H9 (cell line): ENCODE results near the gene YEATS2. TPM values are rescaled to one million over a fixed set of nuclear protein-coding genes. Genes with fewer than 3 reads are reported as not detected.

ENCODE experiments used
- DNase-seq: peaks from one replicate; pipeline ENCODE4 v3.0.0-alpha.2; 2017
- H2AFZ ChIP-seq: one replicate; pipeline ENCODE4 v1.6.1; 2013; ENCODE audit warnings: mild to moderate bottlenecking, low read length, control low read depth, moderate library complexity
- H2AK5ac ChIP-seq: 2 replicates; pipeline ENCODE4 v1.6.1; 2013; ENCODE audit warnings: low read length, control low read depth, mixed read lengths; ENCODE audit not compliant: insufficient read length
- H2BK120ac ChIP-seq: one replicate; pipeline ENCODE4 v1.6.1; 2013; ENCODE audit warnings: low read depth, mild to moderate bottlenecking, low read length, control low read depth, inconsistent platforms; ENCODE audit not compliant: poor library complexity, severe bottlenecking
- H2BK12ac ChIP-seq: 2 replicates; pipeline ENCODE4 v1.6.1; 2013; ENCODE audit warnings: low read length, control low read depth, mixed read lengths, low read depth; ENCODE audit not compliant: insufficient read length
- H2BK15ac ChIP-seq: 2 replicates; pipeline ENCODE4 v1.6.1; 2013; ENCODE audit warnings: low read depth, low read length, control low read depth
- H2BK20ac ChIP-seq: one replicate; pipeline ENCODE4 v1.6.1; 2013; ENCODE audit warnings: low read depth, mild to moderate bottlenecking, low read length, control low read depth, inconsistent platforms; ENCODE audit not compliant: poor library complexity, severe bottlenecking
- H2BK5ac ChIP-seq: 2 replicates; pipeline ENCODE4 v1.6.1; 2013; ENCODE audit warnings: low read length, control low read depth, mixed read lengths; ENCODE audit not compliant: insufficient read length
- H3K14ac ChIP-seq: 2 replicates; pipeline ENCODE4 v1.6.1; 2013; ENCODE audit warnings: low read length, control low read depth; ENCODE audit not compliant: insufficient read depth
- H3K18ac ChIP-seq: 2 replicates; pipeline ENCODE4 v1.6.1; 2013; ENCODE audit warnings: low read depth, mild to moderate bottlenecking, mixed read lengths, low read length, control low read depth; ENCODE audit not compliant: insufficient read length
- H3K23ac ChIP-seq: 2 replicates; pipeline ENCODE4 v1.6.1; 2013; ENCODE audit warnings: low read length, control low read depth, mixed read lengths, low read depth; ENCODE audit not compliant: insufficient read length
- H3K23me2 ChIP-seq: 2 replicates; pipeline ENCODE4 v1.6.1; 2013; ENCODE audit warnings: low read depth, mild to moderate bottlenecking, mixed read lengths, low read length, control low read depth; ENCODE audit not compliant: insufficient read length, poor library complexity, severe bottlenecking
- H3K27ac ChIP-seq: 2 replicates; pipeline ENCODE4 v1.5.1; 2013; ENCODE audit warnings: low read length, control low read depth, mixed read lengths, low read depth; ENCODE audit not compliant: insufficient read length
- H3K27me3 ChIP-seq: 2 replicates; pipeline ENCODE4 v1.6.1; 2013; ENCODE audit warnings: low read length, control low read depth, inconsistent platforms; ENCODE audit not compliant: insufficient read depth
- H3K4ac ChIP-seq: 2 replicates; pipeline ENCODE4 v1.6.1; 2013; ENCODE audit warnings: low read depth, mild to moderate bottlenecking, control low read depth, inconsistent platforms, low read length, moderate library complexity
- H3K4me1 ChIP-seq: 2 replicates; pipeline ENCODE4 v1.6.1; 2013; ENCODE audit warnings: low read length, control low read depth, inconsistent platforms; ENCODE audit not compliant: insufficient read depth
- H3K4me2 ChIP-seq: 2 replicates; pipeline ENCODE4 v1.6.1; 2013; ENCODE audit warnings: low read length, control low read depth, mixed read lengths; ENCODE audit not compliant: insufficient read length, insufficient read depth
- H3K56ac ChIP-seq: 2 replicates; pipeline ENCODE4 v1.6.1; 2013; ENCODE audit warnings: low read depth, mild to moderate bottlenecking, mixed read lengths, low read length, control low read depth; ENCODE audit not compliant: insufficient read length
- H3K79me1 ChIP-seq: 2 replicates; pipeline ENCODE4 v1.6.1; 2013; ENCODE audit warnings: low read depth, mild to moderate bottlenecking, moderate library complexity, low read length, control low read depth, inconsistent platforms; ENCODE audit not compliant: insufficient read depth, poor library complexity, severe bottlenecking
- H3K79me2 ChIP-seq: 2 replicates; pipeline ENCODE4 v1.6.1; 2013; ENCODE audit warnings: low read length, control low read depth, inconsistent platforms; ENCODE audit not compliant: insufficient read depth
- H3K9ac ChIP-seq: 2 replicates; pipeline ENCODE4 v1.6.1; 2013; ENCODE audit warnings: low read length, control low read depth, mixed read lengths; ENCODE audit not compliant: insufficient read length; ENCODE audit errors: extremely low read depth
- H3K9me3 ChIP-seq: one replicate; pipeline ENCODE4 v1.6.1; 2013; ENCODE audit warnings: low read depth, low read length, inconsistent platforms; ENCODE audit not compliant: control insufficient read depth
- H3T11ph ChIP-seq: one replicate; pipeline ENCODE4 v1.6.1; 2013; ENCODE audit warnings: mild to moderate bottlenecking, low read length, control low read depth, inconsistent platforms
- H4K20me1 ChIP-seq: one replicate; pipeline ENCODE4 v1.6.1; 2013; ENCODE audit not compliant: control insufficient read depth, insufficient read length, insufficient read depth
- H4K5ac ChIP-seq: 2 replicates; pipeline ENCODE4 v1.6.1; 2013; ENCODE audit warnings: low read depth, mild to moderate bottlenecking, mixed read lengths, low read length, control low read depth; ENCODE audit not compliant: insufficient read length
- H4K8ac ChIP-seq: replicated peaks from 2 replicates; pipeline ENCODE4 v1.6.1; 2013; ENCODE audit warnings: low read length, control low read depth, mixed read lengths, low read depth; ENCODE audit not compliant: insufficient read length
- H4K91ac ChIP-seq: 2 replicates; pipeline ENCODE4 v1.6.1; 2013; ENCODE audit warnings: low read depth, mild to moderate bottlenecking, moderate library complexity, mixed read lengths, low read length, control low read depth; ENCODE audit not compliant: insufficient read length
- H3K27ac Mint-ChIP-seq, 3 experiments: 2 replicates in 2 of 3; 3 replicates in 1 of 3; pipeline ENCODE4 v1.8.0; 2020 to 2021; ENCODE audit warnings: mixed read lengths in 3 of 3, mild to moderate bottlenecking in 1 of 3, moderate library complexity in 1 of 3
- H3K27me3 Mint-ChIP-seq: 2 replicates; pipeline ENCODE4 v1.8.0; 2021; ENCODE audit warnings: low read depth, mild to moderate bottlenecking, moderate library complexity, mixed read lengths
- H3K36me3 Mint-ChIP-seq, 3 experiments: 2 replicates in 2 of 3; 3 replicates in 1 of 3; pipeline ENCODE4 v1.8.0; 2020 to 2021; ENCODE audit warnings: low read depth in 3 of 3, mixed read lengths in 3 of 3; ENCODE audit not compliant: insufficient read depth in 1 of 3
- H3K4me1 Mint-ChIP-seq, 2 experiments: 2 replicates each; pipeline ENCODE4 v1.8.0; 2020; ENCODE audit warnings: mixed read lengths in 2 of 2
- H3K4me3 Mint-ChIP-seq, 2 experiments: 2 replicates in 1 of 2; 3 replicates in 1 of 2; pipeline ENCODE4 v1.8.0; 2020 to 2021; ENCODE audit warnings: mild to moderate bottlenecking in 2 of 2, mixed read lengths in 2 of 2, moderate library complexity in 1 of 2
- H3K9me3 Mint-ChIP-seq, 2 experiments: 2 replicates in 1 of 2; 3 replicates in 1 of 2; pipeline ENCODE4 v1.8.0; 2020; ENCODE audit warnings: mild to moderate bottlenecking in 2 of 2, mixed read lengths in 2 of 2, moderate library complexity in 1 of 2
- WGBS: extraction: QIAGEN DNeasy Blood & Tissue Kit; methylation state at CpG from one replicate; pipeline ENCODE4 v1.1.7; 2013; ENCODE audit warnings: missing lambda C conversion rate, low lambda C conversion rate, mixed read lengths; ENCODE audit not compliant: insufficient read length; ENCODE audit errors: extremely low coverage; 5-methylcytosine and 5-hydroxymethylcytosine counted together
- total RNA-seq: library from RNA; stranded (reverse); gene quantifications from 2 replicates; pipeline ENCODE4 v1.2.1, GENCODE V29; 2021
- TF ChIP-seq, protein P1 (sequence below): fragments of 200-600 bp; sonication (generic); conservative IDR thresholded peaks from 3 replicates; pipeline ENCODE4 v1.8.0; 2021; ENCODE audit warnings: antibody characterized with exemption, mild to moderate bottlenecking

The YEATS2 gene
- total RNA-seq, 1 experiment from 2014 or later: 40.3 TPM

GRCh38 chr3:183718012-183718411, 20.4 kb downstream of the YEATS2 start:
- H3K23me2 ChIP-seq: no peaks in the 10 kb centered on the region
- H3K27ac Mint-ChIP-seq: peak overlapping the region in 1 of 3 experiments; percentile 23; a peak in 2 of 7 replicates
- TF ChIP-seq, protein P1, sequence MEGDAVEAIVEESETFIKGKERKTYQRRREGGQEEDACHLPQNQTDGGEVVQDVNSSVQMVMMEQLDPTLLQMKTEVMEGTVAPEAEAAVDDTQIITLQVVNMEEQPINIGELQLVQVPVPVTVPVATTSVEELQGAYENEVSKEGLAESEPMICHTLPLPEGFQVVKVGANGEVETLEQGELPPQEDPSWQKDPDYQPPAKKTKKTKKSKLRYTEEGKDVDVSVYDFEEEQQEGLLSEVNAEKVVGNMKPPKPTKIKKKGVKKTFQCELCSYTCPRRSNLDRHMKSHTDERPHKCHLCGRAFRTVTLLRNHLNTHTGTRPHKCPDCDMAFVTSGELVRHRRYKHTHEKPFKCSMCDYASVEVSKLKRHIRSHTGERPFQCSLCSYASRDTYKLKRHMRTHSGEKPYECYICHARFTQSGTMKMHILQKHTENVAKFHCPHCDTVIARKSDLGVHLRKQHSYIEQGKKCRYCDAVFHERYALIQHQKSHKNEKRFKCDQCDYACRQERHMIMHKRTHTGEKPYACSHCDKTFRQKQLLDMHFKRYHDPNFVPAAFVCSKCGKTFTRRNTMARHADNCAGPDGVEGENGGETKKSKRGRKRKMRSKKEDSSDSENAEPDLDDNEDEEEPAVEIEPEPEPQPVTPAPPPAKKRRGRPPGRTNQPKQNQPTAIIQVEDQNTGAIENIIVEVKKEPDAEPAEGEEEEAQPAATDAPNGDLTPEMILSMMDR: no peak
- H2BK5ac ChIP-seq: no peak overlapping the region
- H2BK15ac ChIP-seq: no peak overlapping the region
- H4K8ac ChIP-seq: no peak overlapping the region
- no peak overlapping the region for H3K4me2 ChIP-seq
- no peaks in the 10 kb centered on the region for H3K4me1 ChIP-seq
- peaks cover 17 to 67% (median 63%) of the 10 kb centered on the region in 3 experiments; a peak in 6 of 7 replicates for H3K36me3 Mint-ChIP-seq
- no CpG with 5 or more reads among the region's 3 CpGs for WGBS
- no peak overlapping the region for H2BK20ac ChIP-seq
- H3K27me3 ChIP-seq: no peaks in the 10 kb centered on the region
- H3K14ac ChIP-seq: no peak overlapping the region
- H4K91ac ChIP-seq: no peak overlapping the region
- no peak overlapping the region for H3K56ac ChIP-seq
- H3K18ac ChIP-seq: no peak overlapping the region
- no peaks in the 10 kb centered on the region for H3K27me3 Mint-ChIP-seq
- H3K9me3 Mint-ChIP-seq: no peaks in the 10 kb centered on the region
- no peaks in the 10 kb centered on the region for H3K4me1 Mint-ChIP-seq
- H4K5ac ChIP-seq: no peak overlapping the region
- H2BK12ac ChIP-seq: no peak overlapping the region
- H3K79me2 ChIP-seq: no peaks in the 10 kb centered on the region; the same call in 1 of the 2 replicates
- no peak overlapping the region for H2AK5ac ChIP-seq
- no peak overlapping the region for H3K27ac ChIP-seq
- H3K9ac ChIP-seq: no peak overlapping the region
- peaks cover 3% of the 10 kb centered on the region for H3K79me1 ChIP-seq
- H3K4ac ChIP-seq: no peak overlapping the region
- H2AFZ ChIP-seq: no peak overlapping the region
- no peaks in the 10 kb centered on the region for H4K20me1 ChIP-seq
- no peak overlapping the region for H3T11ph ChIP-seq
- H3K23ac ChIP-seq: no peak overlapping the region
- no peak for DNase-seq
- H2BK120ac ChIP-seq: no peak overlapping the region
- H3K4me3 Mint-ChIP-seq: no peak overlapping the region
- no peaks in the 10 kb centered on the region for H3K9me3 ChIP-seq
